HepG2 (cell line): ENCODE data around the gene ZNF512B. TPM values are rescaled to one million over a fixed set of nuclear protein-coding genes. Genes with fewer than 3 reads are reported as not detected.
A peak's percentile ranks its signal among the peaks of the same experiment; 100 is the strongest.

Experiments used
- EEA1 ChIP-seq: sonication (generic); formaldehyde crosslinking; IDR thresholded peaks from 2 replicates; pipeline ENCODE4 v1.5.1; 2020; ENCODE audit warnings: mild to moderate bottlenecking, missing genetic modification reagents, borderline replicate concordance
- GTF2F1 ChIP-seq: fragments of 150-350 bp; IDR thresholded peaks from 2 replicates; pipeline ENCODE4 v1.6.1; 2014; ENCODE audit warnings: low read length
- MAF1 ChIP-seq: sonication (generic); formaldehyde crosslinking; IDR thresholded peaks from 2 replicates; pipeline ENCODE4 v1.5.0; 2020; ENCODE audit warnings: missing genetic modification reagents, borderline replicate concordance
- PHF21A ChIP-seq: sonication (generic); formaldehyde crosslinking; IDR thresholded peaks from 2 replicates; pipeline ENCODE4 v1.5.0; 2020; ENCODE audit warnings: mild to moderate bottlenecking, missing genetic modification reagents
- PITX1 ChIP-seq: sonication (generic); formaldehyde crosslinking; IDR thresholded peaks from 2 replicates; pipeline ENCODE4 v1.5.1; 2020; ENCODE audit warnings: mild to moderate bottlenecking, missing genetic modification reagents
- ZBTB1 ChIP-seq: sonication (generic); formaldehyde crosslinking; IDR thresholded peaks from 2 replicates; pipeline ENCODE4 v1.4.0; 2020; ENCODE audit warnings: missing genetic modification reagents, borderline replicate concordance
- ZNF773 ChIP-seq: sonication (generic); formaldehyde crosslinking; IDR thresholded peaks from 2 replicates; pipeline ENCODE4 v1.4.0; 2020; ENCODE audit warnings: missing genetic modification reagents, borderline replicate concordance
- ZNF777 ChIP-seq: sonication (generic); formaldehyde crosslinking; IDR thresholded peaks from 2 replicates; pipeline ENCODE4 v1.4.0; 2020; ENCODE audit warnings: missing genetic modification reagents
- polyA plus RNA-seq, 8 experiments: library from polyadenylated mRNA; depleted of rRNA in 3 of 8; stranded (reverse) in 7 of 8; unstranded in 1 of 8; fragments of >200 nt; fragmentation: Illumina TruSeq in 4 of 8; extraction: Trizol in 4 of 8; gene quantifications; 2 replicates each; pipeline versions ENCODE4 v1.2.1 to v1.2.3, GENCODE V29; 2011 to 2016; ENCODE audit warnings: low read depth in 4 of 8, missing spikeins in 1 of 8, mixed read lengths in 1 of 8; ENCODE audit not compliant: insufficient read depth in 1 of 8
- total RNA-seq, 5 experiments: library from RNA; depleted of rRNA; stranded (reverse); fragments of >200 nt; fragmentation: Illumina TruSeq; extraction: Trizol; gene quantifications; 2 replicates each; pipeline ENCODE4 v1.2.3, GENCODE V29; 2016; ENCODE audit warnings: low read depth in 1 of 5
- TF ChIP-seq, protein P1 (sequence below): sonication (generic); formaldehyde crosslinking; IDR thresholded peaks from 2 replicates; pipeline ENCODE4 v1.9.0; 2022; ENCODE audit warnings: low read depth, missing genetic modification reagents
- TF ChIP-seq, protein P2 (sequence below): sonication (generic); formaldehyde crosslinking; IDR thresholded peaks from 2 replicates; pipeline ENCODE4 v1.4.0; 2020; ENCODE audit warnings: mild to moderate bottlenecking, missing genetic modification reagents
- TF ChIP-seq, protein P3 (sequence below), 2 experiments: fragments of 450-650 bp in 1 of 2; sonication (generic) in 1 of 2; formaldehyde crosslinking in 1 of 2; IDR thresholded peaks; 2 replicates each; pipeline versions ENCODE4 v1.6.1 to v1.8.0; 2016 to 2022; ENCODE audit warnings: antibody characterized with exemption in 1 of 2, mild to moderate bottlenecking in 1 of 2, missing genetic modification reagents in 1 of 2
- TF ChIP-seq, protein P4 (sequence below): sonication (generic); formaldehyde crosslinking; IDR thresholded peaks from 2 replicates; pipeline ENCODE4 v1.8.0; 2022; ENCODE audit warnings: low read depth, missing genetic modification reagents
- TF ChIP-seq, protein P5 (sequence below): sonication (generic); formaldehyde crosslinking; IDR thresholded peaks from 2 replicates; pipeline ENCODE4 v1.8.0; 2022; ENCODE audit warnings: missing genetic modification reagents, mild to moderate bottlenecking, moderate library complexity, borderline replicate concordance

Gene ZNF512B
- total and polyA plus RNA-seq, 2 of the 13 experiments (the other 11 are each of a cell fraction or from before 2014, with no cell fraction given): 11.5 to 30.6 TPM

DNA sequence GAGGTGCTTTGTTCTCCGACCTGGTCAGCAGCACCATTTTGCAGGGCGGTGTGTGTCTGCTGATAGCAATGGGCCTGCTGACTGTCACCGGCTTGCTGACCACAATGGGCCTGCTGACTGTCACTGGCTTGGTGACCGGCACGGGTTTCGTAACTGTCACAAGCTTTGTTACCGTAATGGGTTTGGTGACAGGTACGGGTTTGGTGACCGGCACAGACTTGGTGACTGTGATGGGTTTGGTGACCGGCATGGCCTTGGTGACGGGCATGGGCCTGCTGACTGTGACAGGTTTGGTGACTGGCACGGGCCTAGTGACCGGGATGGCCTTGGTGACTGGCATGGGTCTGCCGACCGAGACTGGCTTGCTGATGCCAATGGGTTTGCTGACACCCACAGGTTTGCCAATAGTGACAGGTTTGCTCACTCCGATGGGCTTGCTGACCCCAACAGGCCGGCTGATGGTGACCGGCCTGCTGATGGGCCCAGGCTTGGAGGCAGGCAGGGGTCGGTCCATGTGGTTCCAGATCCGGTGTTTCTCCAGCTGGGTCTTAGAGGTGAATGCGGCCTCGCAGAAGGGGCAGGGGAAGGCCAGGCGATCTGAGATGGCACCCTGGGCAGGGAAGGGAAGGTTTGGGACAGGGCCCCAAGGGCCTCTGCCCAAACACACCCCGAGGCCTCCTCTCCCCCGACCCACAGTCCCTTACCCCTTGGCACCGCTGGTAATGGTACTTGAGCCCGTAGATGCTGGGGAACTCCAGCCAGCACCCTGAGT lies 3.4 kb downstream of the ZNF512B start (continued):
- TF ChIP-seq, protein P1, sequence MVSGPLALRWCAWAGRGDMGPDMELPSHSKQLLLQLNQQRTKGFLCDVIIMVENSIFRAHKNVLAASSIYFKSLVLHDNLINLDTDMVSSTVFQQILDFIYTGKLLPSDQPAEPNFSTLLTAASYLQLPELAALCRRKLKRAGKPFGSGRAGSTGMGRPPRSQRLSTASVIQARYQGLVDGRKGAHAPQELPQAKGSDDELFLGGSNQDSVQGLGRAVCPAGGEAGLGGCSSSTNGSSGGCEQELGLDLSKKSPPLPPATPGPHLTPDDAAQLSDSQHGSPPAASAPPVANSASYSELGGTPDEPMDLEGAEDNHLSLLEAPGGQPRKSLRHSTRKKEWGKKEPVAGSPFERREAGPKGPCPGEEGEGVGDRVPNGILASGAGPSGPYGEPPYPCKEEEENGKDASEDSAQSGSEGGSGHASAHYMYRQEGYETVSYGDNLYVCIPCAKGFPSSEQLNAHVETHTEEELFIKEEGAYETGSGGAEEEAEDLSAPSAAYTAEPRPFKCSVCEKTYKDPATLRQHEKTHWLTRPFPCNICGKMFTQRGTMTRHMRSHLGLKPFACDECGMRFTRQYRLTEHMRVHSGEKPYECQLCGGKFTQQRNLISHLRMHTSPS (CRISPR knock-in tag): no peak
- TF ChIP-seq GTF2F1: no peak
- no peak for TF ChIP-seq PHF21A (CRISPR knock-in tag)
- TF ChIP-seq, protein P2, sequence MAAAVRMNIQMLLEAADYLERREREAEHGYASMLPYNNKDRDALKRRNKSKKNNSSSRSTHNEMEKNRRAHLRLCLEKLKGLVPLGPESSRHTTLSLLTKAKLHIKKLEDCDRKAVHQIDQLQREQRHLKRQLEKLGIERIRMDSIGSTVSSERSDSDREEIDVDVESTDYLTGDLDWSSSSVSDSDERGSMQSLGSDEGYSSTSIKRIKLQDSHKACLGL (CRISPR knock-in tag): no peak
- TF ChIP-seq ZNF777 (CRISPR knock-in tag): no peak
- TF ChIP-seq MAF1 (CRISPR knock-in tag): 0 out of 2 replicates have a peak, but pooled peaks have one; percentile 23
- TF ChIP-seq, protein P3, sequence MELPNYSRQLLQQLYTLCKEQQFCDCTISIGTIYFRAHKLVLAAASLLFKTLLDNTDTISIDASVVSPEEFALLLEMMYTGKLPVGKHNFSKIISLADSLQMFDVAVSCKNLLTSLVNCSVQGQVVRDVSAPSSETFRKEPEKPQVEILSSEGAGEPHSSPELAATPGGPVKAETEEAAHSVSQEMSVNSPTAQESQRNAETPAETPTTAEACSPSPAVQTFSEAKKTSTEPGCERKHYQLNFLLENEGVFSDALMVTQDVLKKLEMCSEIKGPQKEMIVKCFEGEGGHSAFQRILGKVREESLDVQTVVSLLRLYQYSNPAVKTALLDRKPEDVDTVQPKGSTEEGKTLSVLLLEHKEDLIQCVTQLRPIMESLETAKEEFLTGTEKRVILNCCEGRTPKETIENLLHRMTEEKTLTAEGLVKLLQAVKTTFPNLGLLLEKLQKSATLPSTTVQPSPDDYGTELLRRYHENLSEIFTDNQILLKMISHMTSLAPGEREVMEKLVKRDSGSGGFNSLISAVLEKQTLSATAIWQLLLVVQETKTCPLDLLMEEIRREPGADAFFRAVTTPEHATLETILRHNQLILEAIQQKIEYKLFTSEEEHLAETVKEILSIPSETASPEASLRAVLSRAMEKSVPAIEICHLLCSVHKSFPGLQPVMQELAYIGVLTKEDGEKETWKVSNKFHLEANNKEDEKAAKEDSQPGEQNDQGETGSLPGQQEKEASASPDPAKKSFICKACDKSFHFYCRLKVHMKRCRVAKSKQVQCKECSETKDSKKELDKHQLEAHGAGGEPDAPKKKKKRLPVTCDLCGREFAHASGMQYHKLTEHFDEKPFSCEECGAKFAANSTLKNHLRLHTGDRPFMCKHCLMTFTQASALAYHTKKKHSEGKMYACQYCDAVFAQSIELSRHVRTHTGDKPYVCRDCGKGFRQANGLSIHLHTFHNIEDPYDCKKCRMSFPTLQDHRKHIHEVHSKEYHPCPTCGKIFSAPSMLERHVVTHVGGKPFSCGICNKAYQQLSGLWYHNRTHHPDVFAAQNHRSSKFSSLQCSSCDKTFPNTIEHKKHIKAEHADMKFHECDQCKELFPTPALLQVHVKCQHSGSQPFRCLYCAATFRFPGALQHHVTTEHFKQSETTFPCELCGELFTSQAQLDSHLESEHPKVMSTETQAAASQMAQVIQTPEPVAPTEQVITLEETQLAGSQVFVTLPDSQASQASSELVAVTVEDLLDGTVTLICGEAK (IDR thresholded peaks at IDR 0.05): no peak
- TF ChIP-seq, protein P3 (CRISPR knock-in tag; IDR thresholded peaks at IDR 0.05): no peak
- no peak for TF ChIP-seq PITX1 (CRISPR knock-in tag)
- no peak for TF ChIP-seq EEA1 (CRISPR knock-in tag)
- TF ChIP-seq, protein P4, sequence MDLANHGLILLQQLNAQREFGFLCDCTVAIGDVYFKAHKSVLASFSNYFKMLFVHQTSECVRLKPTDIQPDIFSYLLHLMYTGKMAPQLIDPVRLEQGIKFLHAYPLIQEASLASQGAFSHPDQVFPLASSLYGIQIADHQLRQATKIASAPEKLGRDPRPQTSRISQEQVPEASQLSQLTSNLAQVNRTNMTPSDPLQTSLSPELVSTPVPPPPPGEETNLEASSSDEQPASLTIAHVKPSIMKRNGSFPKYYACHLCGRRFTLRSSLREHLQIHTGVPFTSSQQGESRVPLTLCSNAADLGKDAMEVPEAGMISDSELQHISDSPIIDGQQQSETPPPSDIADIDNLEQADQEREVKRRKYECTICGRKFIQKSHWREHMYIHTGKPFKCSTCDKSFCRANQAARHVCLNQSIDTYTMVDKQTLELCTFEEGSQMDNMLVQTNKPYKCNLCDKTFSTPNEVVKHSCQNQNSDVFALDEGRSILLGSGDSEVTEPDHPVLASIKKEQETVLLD (CRISPR knock-in tag): no peak
- TF ChIP-seq ZBTB1 (CRISPR knock-in tag): no peak
- TF ChIP-seq ZNF773 (CRISPR knock-in tag): no peak
- TF ChIP-seq, protein P5, sequence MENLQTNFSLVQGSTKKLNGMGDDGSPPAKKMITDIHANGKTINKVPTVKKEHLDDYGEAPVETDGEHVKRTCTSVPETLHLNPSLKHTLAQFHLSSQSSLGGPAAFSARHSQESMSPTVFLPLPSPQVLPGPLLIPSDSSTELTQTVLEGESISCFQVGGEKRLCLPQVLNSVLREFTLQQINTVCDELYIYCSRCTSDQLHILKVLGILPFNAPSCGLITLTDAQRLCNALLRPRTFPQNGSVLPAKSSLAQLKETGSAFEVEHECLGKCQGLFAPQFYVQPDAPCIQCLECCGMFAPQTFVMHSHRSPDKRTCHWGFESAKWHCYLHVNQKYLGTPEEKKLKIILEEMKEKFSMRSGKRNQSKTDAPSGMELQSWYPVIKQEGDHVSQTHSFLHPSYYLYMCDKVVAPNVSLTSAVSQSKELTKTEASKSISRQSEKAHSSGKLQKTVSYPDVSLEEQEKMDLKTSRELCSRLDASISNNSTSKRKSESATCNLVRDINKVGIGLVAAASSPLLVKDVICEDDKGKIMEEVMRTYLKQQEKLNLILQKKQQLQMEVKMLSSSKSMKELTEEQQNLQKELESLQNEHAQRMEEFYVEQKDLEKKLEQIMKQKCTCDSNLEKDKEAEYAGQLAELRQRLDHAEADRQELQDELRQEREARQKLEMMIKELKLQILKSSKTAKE (CRISPR knock-in tag): no peak
